ENCODE measurements around the gene XPNPEP1. TPM values are rescaled to one million over a fixed set of nuclear protein-coding genes. Genes with fewer than 3 reads are reported as not detected.

Gene XPNPEP1
- total RNA-seq, 2 experiments from 2014 or later, result 92.9 to 99.4 TPM

DNA sequence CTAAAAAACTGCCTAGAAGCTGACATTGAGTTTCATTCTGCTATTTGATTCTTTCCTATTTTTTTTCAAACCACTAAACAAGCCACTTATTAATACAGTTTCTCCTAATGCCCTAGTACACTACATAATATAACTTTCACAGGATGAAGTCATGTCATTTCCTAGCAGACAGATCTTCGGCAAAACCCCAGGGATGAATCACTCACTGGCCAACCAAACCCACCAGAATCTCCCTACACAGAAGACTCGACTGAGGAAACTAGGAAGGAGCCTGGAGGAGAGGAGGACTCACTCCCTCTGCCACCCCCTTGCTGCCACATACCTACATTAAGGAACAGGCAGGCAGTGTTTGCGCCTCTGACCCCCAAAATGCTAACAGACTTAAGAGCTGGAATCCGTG lies 33.4 kb downstream of the XPNPEP1 start:
- DNase-seq (no peak), ATAC-seq (ENCODE audit: low read depth) (no peak)
- Mint-ChIP-seq H3K4me3 (no peak overlapping the region), H3K9me3 (no peaks in the 10 kb centered on the region), H3K36me3 (peaks cover 35% of the 10 kb centered on the region), H3K4me1 (peaks cover 43% of the 10 kb centered on the region), H3K27me3 (no peaks in the 10 kb centered on the region), H3K27ac (peak overlapping the region; percentile 17)
- POLR2A ChIA-PET, result no interaction called here

DNA sequence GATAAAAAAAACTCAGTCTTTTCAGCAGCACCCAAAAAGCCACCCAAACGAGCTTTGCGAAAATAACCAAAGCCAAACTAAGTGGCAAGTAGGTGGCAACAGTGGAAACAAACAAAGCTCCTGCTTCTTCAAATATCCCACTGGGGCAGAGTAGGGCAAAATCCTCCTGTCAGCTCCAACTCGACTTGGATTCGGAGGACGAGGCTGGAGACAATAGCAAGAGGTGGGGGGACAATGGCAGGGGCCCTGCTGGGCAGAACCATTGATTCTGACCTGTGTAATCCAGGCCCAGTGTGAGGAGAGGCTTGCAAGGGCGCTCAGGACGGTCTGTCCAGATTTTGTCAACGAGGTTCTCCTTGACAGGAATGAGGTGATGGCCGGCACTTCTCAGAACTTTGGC lies 35.5 kb downstream of the XPNPEP1 start:
- DNase-seq (no peak), ATAC-seq (ENCODE audit: low read depth) (no peak)
- Mint-ChIP-seq H3K4me1 (peaks cover 40% of the 10 kb centered on the region), H3K36me3 (peaks cover 41% of the 10 kb centered on the region), H3K9me3 (no peaks in the 10 kb centered on the region), H3K27me3 (no peaks in the 10 kb centered on the region), H3K4me3 (no peak overlapping the region), H3K27ac (no peak overlapping the region)
- POLR2A ChIA-PET, result no interaction called here

DNA sequence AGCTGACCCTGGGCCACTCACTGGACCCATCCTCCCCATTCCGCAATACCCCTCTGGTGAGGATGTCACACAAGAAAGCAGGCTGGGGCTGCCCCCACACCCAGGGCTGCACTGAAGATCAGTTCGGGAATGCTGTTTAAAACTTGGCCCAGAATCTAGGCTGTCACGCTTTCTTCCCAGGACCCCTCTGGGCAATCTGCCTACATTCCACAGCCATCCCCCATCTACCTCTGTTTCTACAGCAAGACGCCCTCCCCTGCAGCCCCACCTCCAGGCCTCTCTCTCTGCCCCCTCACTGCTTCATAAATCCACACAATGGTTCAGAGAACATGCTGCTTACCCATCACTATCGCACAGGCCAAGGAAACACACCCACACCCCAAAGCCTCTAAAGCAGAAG lies 36.1 kb downstream of the XPNPEP1 start:
- DNase-seq (no peak), ATAC-seq (ENCODE audit: low read depth) (no peak)
- no peak overlapping the region for H3K27ac Mint-ChIP-seq
- H3K27me3 Mint-ChIP-seq, result no peaks in the 10 kb centered on the region
- no peak overlapping the region for H3K4me3 Mint-ChIP-seq
- no peaks in the 10 kb centered on the region for H3K9me3 Mint-ChIP-seq
- H3K4me1 Mint-ChIP-seq, result peaks cover 38% of the 10 kb centered on the region
- POLR2A ChIA-PET, result no interaction called here
- H3K36me3 Mint-ChIP-seq, result peaks cover 45% of the 10 kb centered on the region

DNA sequence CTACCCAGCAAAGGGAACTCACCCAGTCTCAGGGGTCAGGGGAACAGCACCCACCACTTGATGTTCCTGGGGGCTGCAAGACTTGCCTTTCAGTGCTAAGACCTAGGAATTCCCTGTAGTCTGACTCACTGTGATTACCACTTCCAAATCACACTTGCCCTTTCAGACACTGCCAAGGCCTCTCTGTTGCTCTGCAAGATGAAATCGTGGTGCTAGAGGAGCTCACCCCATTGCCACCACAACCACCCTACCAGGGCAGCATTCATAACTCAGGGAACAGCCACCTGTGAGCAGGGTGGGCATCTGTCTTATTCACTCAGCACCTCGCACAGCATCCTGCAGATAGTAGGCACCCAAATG lies 36.5 kb downstream of the XPNPEP1 start:
- Mint-ChIP-seq H3K36me3 (peaks cover 44% of the 10 kb centered on the region), H3K27me3 (no peaks in the 10 kb centered on the region), H3K4me1 (peaks cover 33% of the 10 kb centered on the region), H3K9me3 (no peaks in the 10 kb centered on the region), H3K4me3 (no peak overlapping the region), H3K27ac (peak overlapping the region; percentile 74)
- no peak for ATAC-seq (ENCODE audit: low read depth)
- POLR2A ChIA-PET, result no interaction called here
- no peak for DNase-seq

DNA sequence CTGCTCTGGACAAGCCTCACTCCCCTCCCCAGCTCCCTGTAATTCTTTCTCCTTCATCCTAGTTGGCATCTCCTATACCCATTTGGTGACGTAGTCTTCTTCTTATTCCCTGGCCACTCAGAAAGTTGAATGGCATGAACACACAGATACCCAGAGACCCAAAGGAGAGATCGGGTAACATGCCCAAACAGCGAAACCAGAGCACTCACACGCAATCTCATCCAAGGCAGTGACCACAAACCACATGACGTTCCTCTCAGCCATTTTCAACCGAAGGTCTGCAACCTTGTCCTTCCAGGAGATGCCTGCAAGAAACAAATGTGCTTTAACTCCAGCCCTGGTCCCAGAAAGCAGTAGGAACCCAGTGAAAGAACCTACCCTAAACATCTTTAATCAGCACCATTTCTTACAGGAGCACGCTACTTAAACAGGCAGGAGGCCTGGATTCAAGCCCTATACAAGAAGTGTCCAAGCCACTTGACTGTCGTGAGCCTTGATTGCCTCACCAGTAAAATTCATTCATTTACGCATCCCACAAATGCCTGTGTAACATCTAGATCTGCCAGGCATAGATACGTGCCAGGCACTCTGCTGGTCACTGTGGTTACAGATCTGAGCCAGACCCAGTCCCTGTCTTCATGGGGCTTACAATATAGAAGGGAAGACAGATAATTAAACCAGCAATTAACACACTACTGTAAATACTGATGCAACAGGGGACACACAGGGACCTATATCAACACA lies 37.1 kb downstream of the XPNPEP1 start:
- H3K27me3 Mint-ChIP-seq, result no peaks in the 10 kb centered on the region
- no peak overlapping the region for H3K4me3 Mint-ChIP-seq
- H3K9me3 Mint-ChIP-seq, result no peaks in the 10 kb centered on the region
- peaks cover 32% of the 10 kb centered on the region for H3K4me1 Mint-ChIP-seq
- DNase-seq (no peak), ATAC-seq (ENCODE audit: low read depth) (no peak)
- POLR2A ChIA-PET, result no interaction called here
- H3K27ac Mint-ChIP-seq, result peak overlapping the region; percentile 1
- peaks cover 39% of the 10 kb centered on the region for H3K36me3 Mint-ChIP-seq

DNA sequence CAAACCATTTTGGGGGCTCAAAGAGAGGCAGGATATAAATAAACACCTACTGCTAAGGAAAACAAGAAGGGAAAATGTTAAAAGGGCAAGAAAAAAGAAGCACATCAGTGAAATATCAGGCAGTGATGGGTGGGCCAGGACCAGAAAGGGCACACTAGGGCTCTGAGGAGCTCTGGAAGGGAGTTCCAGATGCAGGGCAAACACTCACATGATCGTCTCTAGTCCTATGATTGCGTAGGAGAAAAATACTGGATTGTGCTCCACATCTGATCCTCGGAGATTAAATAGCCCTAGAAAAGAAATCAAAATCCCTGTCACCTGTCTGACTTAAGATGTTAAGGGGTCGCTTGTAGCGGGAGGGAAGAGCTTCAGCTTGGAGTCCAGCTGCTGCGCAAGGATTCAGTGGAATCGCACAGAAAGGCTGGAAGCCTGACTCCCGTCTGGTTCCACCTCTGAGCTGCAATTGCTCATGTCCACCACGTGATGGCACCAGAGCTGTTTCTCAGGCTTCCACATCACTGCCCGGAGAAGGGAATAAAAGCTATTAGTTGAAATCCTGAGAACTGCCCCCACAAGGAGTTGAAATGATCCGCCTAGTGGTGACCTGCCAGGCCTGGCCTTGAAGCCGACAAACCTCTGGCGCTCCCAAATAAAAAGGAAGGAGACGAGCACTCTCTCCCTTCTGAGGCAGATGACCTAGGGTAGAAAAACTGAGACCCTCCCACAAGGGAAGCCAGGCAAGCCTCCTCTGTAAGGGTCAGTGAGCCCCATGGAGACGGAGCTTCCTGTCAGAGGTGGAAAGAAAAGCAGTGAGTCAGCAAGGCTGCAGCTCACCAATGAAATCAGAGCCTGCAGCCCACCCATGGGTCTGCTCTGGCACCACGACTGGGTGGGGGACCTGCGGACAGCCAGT lies 39.2 kb downstream of the XPNPEP1 start:
- Mint-ChIP-seq H3K36me3 (peaks cover 38% of the 10 kb centered on the region), H3K4me3 (no peak overlapping the region), H3K9me3 (no peaks in the 10 kb centered on the region), H3K4me1 (peaks cover 23% of the 10 kb centered on the region), H3K27me3 (no peaks in the 10 kb centered on the region), H3K27ac (peak overlapping the region; percentile 52)
- peak; percentile 57 for DNase-seq
- POLR2A ChIA-PET, result interaction anchor here (0.6 to 1.0 kb wide), 4 partner anchors 123 to 226 kb away, joined by 3 to 5 read pairs (median 4); partner anchors contain the start of gene ADD3
- peak; percentile 65 for ATAC-seq (ENCODE audit: low read depth)

DNA sequence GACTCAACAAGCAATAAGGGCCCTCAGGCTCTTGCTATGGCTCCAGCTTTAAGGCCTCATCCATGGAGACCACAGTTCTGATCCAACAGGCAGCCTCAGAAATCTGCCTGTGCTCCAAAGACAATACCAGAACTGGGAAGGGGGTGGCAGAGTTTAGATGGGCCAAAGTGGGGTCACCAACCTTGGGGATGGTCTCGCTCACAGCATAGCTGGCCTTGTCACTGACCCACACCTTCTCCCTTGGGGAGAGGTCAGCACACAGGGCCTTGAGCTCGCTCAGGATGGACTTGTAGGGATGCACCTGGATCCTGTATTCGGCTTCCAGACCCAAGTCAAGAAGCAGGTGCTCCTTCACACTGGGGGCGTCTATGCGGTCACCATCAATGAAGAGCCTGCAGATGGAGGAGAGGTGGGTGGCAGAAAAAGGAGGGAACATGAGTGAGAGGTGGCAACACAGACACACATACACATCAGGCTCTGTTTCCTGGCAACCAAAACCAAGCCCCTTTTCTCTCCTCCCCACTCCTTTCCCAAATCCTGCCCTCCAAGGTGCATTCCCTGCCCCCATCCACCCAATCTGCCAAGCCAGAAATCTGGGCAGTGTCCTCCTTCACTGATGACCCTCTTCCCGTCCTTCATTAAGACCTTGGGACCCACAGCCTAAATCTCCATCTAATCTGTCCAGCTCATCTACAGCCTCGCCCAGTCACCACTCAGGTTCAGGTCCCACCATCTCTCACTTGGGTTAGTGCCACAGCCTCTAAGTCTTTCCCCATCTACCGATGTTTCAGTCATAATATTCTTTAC lies 40.9 kb downstream of the XPNPEP1 start:
- Mint-ChIP-seq H3K27me3 (no peaks in the 10 kb centered on the region), H3K4me3 (no peak overlapping the region), H3K4me1 (peaks cover 24% of the 10 kb centered on the region), H3K9me3 (no peaks in the 10 kb centered on the region), H3K27ac (no peak overlapping the region), H3K36me3 (peaks cover 40% of the 10 kb centered on the region)
- POLR2A ChIA-PET, result no interaction called here
- no peak for DNase-seq
- no peak for ATAC-seq (ENCODE audit: low read depth)

DNA sequence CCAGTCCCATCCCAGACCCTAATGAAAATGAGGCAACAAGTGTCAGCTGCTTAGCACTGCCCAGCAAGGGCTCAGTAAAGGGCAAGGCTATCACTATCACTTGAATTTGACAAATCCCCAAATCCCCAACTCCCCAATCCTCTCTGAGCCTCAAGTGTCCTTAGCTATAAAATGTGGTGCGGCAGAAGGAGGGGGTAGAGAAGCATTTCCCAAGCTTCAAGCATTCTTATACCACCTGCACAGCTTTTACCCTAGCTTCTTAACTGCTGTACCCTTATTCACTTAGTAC lies 41.6 kb downstream of the XPNPEP1 start:
- Mint-ChIP-seq H3K9me3 (no peaks in the 10 kb centered on the region), H3K36me3 (peaks cover 36% of the 10 kb centered on the region), H3K4me1 (peaks cover 18% of the 10 kb centered on the region), H3K4me3 (no peak overlapping the region), H3K27me3 (no peaks in the 10 kb centered on the region), H3K27ac (no peak overlapping the region)
- ATAC-seq (ENCODE audit: low read depth) (no peak), DNase-seq (no peak)
- POLR2A ChIA-PET, result no interaction called here

DNA sequence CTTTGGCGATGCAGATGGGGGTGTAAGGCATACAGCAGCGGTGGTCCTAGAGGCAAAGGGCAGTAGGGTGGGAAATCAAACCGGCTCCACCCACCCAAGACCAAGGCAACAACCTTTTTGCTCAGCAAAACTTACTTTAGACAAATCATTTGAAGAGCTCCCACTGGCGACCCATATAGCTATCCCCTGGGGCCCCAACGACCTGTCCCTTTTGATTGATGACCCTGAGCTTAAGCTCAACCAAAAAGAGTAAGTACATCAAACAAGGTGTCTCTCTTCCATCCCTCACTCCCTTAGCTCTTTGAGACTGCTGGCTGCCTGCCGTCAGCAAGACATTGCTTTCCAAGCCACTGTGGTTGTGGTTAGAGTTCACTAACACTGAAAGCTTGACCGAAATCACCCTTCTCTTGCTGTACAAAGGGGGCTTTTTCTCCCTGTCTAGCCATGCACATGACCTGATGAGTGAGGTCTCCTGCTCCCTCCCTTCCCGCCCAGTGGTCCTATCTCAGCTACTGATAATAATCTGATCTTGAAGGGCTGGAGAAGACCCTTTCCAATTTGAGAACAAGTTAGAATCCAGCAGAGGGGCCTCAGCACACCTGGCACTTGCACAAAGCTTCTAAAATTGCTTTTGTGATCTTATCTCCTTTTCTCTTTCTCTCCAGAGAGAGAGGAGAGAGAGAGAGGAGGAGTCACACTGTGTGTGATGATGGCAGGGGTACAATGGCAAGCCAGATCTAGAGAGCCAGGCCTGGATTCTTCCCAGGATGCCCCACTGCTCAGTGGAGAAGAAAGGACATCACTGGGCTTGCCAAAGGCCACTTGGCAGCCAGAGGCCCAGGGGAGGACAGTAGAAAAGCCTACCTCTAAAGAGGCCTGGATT lies 42.2 kb downstream of the XPNPEP1 start:
- no peak overlapping the region for H3K4me3 Mint-ChIP-seq
- ATAC-seq (ENCODE audit: low read depth) (no peak), DNase-seq (no peak)
- peaks cover 12% of the 10 kb centered on the region for H3K4me1 Mint-ChIP-seq
- no peaks in the 10 kb centered on the region for H3K9me3 Mint-ChIP-seq
- peaks cover 32% of the 10 kb centered on the region for H3K36me3 Mint-ChIP-seq
- no peak overlapping the region for H3K27ac Mint-ChIP-seq
- POLR2A ChIA-PET, result interaction anchor here (0.6 kb wide), 1 partner anchor 1010 kb away, joined by 3 read pairs; no protein-coding TSS in a partner anchor
- no peaks in the 10 kb centered on the region for H3K27me3 Mint-ChIP-seq

DNA sequence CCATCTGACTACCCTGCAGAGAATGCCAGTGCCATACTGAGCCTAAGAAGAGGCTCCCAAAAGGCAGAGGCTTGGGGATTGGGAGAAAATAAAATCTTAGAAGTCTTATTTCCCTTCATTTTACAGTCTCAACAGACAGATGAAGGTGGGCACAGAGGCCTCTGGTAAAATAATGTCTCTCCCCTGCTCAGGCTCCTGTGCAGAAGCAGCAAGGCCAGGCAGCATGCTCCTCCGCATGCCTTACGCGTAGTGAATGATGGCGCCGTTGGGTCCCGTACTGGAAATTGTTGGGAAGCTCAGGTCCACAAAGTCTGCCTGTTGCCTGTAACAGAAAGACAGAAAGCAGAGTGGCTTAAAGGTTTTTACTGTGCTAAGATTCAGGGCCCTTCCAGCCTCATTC lies 45.8 kb downstream of the XPNPEP1 start:
- DNase-seq (no peak), ATAC-seq (ENCODE audit: low read depth) (no peak)
- POLR2A ChIA-PET, result no interaction called here
- H3K4me3 Mint-ChIP-seq, result no peak overlapping the region
- H3K27ac Mint-ChIP-seq, result no peak overlapping the region
- no peaks in the 10 kb centered on the region for H3K9me3 Mint-ChIP-seq
- peaks cover 4% of the 10 kb centered on the region for H3K4me1 Mint-ChIP-seq
- no peaks in the 10 kb centered on the region for H3K27me3 Mint-ChIP-seq
- H3K36me3 Mint-ChIP-seq, result peaks cover 19% of the 10 kb centered on the region

DNA sequence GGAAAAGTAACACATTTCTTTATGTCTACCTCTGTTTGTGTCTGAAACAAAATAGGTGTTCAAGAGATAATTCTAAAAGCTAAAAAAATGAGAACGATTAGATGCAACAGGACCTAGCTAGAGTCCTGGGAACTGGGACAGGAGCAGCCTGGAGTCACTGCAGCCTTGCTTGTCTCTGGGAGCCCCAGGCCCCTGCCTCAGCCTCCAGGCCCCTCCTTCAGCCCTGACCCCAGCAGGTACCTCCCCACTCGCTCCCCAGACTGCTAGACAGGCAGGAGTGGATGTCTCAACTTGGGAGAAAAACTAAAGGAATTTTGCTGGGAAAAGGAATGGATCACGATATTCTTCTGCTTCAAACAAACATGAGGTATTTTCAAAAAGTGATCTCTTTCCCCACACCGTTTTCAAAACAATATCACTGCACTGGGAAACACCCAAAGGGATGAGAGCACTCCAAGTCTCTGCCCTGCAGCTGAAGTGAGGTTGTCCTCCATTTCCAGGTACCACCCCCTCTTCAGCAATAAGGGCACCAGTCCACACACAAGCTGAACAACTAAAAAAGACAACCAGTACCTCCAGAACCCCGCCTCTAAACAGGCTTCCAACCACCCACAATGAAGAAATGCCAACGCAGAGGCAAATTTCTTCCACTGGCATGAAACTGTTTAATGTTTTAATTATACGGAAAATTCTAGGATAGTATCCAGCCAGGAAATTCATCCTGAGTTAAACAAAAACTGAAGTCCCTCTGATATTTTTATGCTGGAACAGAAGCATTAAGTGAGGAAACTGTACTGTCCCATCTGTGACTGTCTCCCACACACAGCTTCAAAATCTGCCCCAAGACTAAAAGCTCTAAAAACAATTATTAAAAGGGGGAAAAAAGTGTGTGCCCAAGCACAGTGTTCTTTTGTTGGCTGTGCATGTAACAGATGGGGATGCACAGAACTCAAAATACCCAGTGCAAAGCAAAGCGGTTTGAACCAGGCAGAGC lies 47.2 kb downstream of the XPNPEP1 start:
- H3K27ac Mint-ChIP-seq, result no peak overlapping the region
- DNase-seq, result no peak
- H3K4me1 Mint-ChIP-seq, result peaks cover 5% of the 10 kb centered on the region
- POLR2A ChIA-PET, result no interaction called here
- ATAC-seq (ENCODE audit: low read depth), result no peak
- H3K27me3 Mint-ChIP-seq, result no peaks in the 10 kb centered on the region
- no peak overlapping the region for H3K4me3 Mint-ChIP-seq
- peaks cover 23% of the 10 kb centered on the region for H3K36me3 Mint-ChIP-seq
- no peaks in the 10 kb centered on the region for H3K9me3 Mint-ChIP-seq

DNA sequence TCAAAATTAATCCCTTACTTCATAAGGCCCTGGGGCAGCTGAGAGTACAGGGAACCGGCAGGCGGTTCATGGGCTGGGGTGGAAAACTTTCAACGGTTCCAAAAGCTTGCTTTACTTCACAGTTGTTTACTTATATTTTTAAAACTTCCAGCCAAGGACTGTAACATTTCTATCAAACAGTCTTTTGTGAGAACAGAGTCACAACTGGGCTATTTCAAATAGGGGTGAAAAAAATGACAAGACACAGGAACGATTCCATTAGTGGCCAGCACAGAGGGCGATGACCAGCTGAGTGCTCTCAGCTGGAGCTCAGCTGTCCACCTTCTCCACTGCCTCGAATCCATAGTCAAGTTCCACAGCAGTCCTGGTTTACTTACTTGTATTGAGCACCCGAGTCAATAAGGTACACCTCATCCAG lies 48.2 kb downstream of the XPNPEP1 start:
- H3K27ac Mint-ChIP-seq, result no peak overlapping the region
- ATAC-seq (ENCODE audit: low read depth) (no peak), DNase-seq (no peak)
- no peaks in the 10 kb centered on the region for H3K9me3 Mint-ChIP-seq
- H3K4me1 Mint-ChIP-seq, result peaks cover 5% of the 10 kb centered on the region
- no peak overlapping the region for H3K4me3 Mint-ChIP-seq
- H3K27me3 Mint-ChIP-seq, result no peaks in the 10 kb centered on the region
- POLR2A ChIA-PET, result no interaction called here
- H3K36me3 Mint-ChIP-seq, result peaks cover 25% of the 10 kb centered on the region

Measured in activated naive CD8-positive, alpha-beta T cell treated with anti-CD3 and anti-CD28 coated beads, Interleukin-2, amount 10 ng/mL, durations not matched to agents 7 days and 5 days (primary cell).